Measurements from ENCODE around the gene SGCA.

Gene SGCA

DNA sequence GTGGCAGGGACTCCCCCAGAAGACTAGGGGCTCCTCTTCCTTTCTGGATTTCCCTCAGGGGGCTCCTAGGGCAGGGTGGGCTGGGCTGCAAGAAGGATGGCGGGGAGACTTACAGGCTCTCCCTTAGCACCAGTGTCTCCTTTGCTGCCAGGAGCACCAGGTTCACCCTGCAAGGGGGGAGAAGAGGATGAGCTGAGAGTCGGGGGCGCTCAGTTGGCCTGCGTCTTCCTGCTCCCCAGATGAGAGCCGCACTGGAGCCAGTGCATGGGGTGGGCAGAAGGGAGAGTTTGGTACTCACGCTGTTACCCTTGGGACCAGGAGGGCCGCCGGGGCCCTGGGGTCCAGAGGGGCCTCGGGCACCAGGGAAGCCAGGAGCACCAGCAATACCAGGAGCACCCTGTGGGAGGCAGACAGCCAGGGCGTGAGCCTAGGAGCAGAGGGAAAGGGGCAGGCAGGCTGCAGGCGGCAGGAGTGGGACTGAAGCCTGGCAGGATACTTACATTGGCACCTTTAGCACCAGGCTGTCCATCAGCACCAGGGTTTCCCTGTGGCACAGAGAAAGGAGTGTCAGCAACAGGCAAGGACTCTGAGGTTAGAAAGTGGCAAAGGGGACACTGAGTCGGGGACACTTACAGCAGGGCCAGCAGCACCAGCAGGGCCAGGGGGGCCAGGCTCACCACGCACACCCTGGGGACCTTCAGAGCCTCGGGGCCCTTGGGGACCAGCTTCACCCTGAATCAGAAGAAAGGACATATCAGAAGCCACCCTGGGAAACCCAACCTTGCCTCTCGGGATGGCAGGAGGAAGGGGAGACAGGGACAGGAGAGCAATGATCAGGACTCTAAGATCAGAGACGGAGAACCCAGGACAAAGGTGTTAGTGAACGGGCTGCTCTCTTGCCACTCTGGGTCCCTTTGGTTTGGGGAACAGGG, 29.4 kb downstream of the SGCA start:
- Histone ChIP-seq H4K5ac (ENCODE audit: low read length) (no peak overlapping the region), H2BK120ac (ENCODE audit: low read depth, low read length) (no peak overlapping the region), H3K23ac (ENCODE audit: low read length) (no peak overlapping the region), H3K27ac (ENCODE audit: low read depth, low read length) (no peak overlapping the region), H3K9ac (ENCODE audit: low read length) (no peak overlapping the region), H3K4me1 (ENCODE audit: control insufficient read depth, low read depth, low read length) (no peaks in the 10 kb centered on the region), H3K79me1 (ENCODE audit: low read length) (no peaks in the 10 kb centered on the region), H2AK5ac (ENCODE audit: low read length) (no peak overlapping the region), H3K36me3 (ENCODE audit: control insufficient read depth, insufficient read depth, low read length) (no peaks in the 10 kb centered on the region), H2BK5ac (ENCODE audit: low read length) (no peak overlapping the region), H3K79me2 (ENCODE audit: control insufficient read depth, insufficient read depth, low read length) (no peaks in the 10 kb centered on the region), H3K56ac (ENCODE audit: low read length) (no peak overlapping the region), H3K4me3 (ENCODE audit: low read length) (no peak overlapping the region), H4K8ac (ENCODE audit: low read depth, low read length) (no peak overlapping the region), H3K4me2 (ENCODE audit: low read length) (no peak overlapping the region), H3K4ac (ENCODE audit: low read depth, low read length) (no peak overlapping the region), H3K18ac (ENCODE audit: low read length) (no peak overlapping the region), H3K27me3 (ENCODE audit: insufficient read depth, low read length, poor library complexity) (no peaks in the 10 kb centered on the region), H2BK15ac (replicated peaks; ENCODE audit: low read depth) (no peak overlapping the region)
- DNase-seq, result no peak
- WGBS (ENCODE audit: extremely low coverage, insufficient coverage, low lambda C conversion rate), result no CpG with 5 or more reads among the region's 17 CpGs

DNA sequence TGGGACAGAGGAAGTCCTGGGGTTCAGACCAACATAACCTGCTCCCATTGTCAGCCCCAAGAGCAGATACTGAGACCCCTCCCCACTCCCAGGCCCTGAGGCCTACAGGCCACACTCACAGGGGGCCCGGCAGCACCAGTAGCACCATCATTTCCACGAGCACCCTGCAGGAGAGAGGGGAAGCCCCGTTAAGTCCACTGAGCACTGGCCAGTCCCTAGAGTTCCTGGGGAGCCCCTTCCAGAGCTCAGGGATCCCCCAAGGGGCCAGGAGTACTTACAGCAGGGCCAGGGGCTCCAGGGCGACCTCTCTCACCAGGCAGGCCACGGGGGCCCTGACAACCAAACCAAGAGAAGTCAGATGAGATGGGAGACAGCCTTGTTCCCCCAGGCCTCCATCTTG, 30.2 kb downstream of the SGCA start:
- no peaks in the 10 kb centered on the region for H3K79me2 ChIP-seq (ENCODE audit: control insufficient read depth, insufficient read depth, low read length)
- DNase-seq, result no peak
- H3K27ac ChIP-seq (ENCODE audit: low read depth, low read length), result no peak overlapping the region
- H3K4me1 ChIP-seq (ENCODE audit: control insufficient read depth, low read depth, low read length), result no peaks in the 10 kb centered on the region
- H2AK5ac ChIP-seq (ENCODE audit: low read length), result no peak overlapping the region
- no peak overlapping the region for H3K9ac ChIP-seq (ENCODE audit: low read length)
- H3K4ac ChIP-seq (ENCODE audit: low read depth, low read length), result no peak overlapping the region
- H3K23ac ChIP-seq (ENCODE audit: low read length), result no peak overlapping the region
- no peak overlapping the region for H3K4me3 ChIP-seq (ENCODE audit: low read length)
- H4K8ac ChIP-seq (ENCODE audit: low read depth, low read length), result no peak overlapping the region
- no peak overlapping the region for H2BK120ac ChIP-seq (ENCODE audit: low read depth, low read length)
- no peaks in the 10 kb centered on the region for H3K36me3 ChIP-seq (ENCODE audit: control insufficient read depth, insufficient read depth, low read length)
- no peak overlapping the region for H2BK15ac ChIP-seq (replicated peaks; ENCODE audit: low read depth)
- H3K4me2 ChIP-seq (ENCODE audit: low read length), result no peak overlapping the region
- no peak overlapping the region for H4K5ac ChIP-seq (ENCODE audit: low read length)
- WGBS (ENCODE audit: extremely low coverage, insufficient coverage, low lambda C conversion rate), result no CpG with 5 or more reads among the region's 5 CpGs
- no peak overlapping the region for H3K56ac ChIP-seq (ENCODE audit: low read length)
- no peaks in the 10 kb centered on the region for H3K27me3 ChIP-seq (ENCODE audit: insufficient read depth, low read length, poor library complexity)
- H3K18ac ChIP-seq (ENCODE audit: low read length), result no peak overlapping the region
- no peak overlapping the region for H2BK5ac ChIP-seq (ENCODE audit: low read length)
- no peaks in the 10 kb centered on the region for H3K79me1 ChIP-seq (ENCODE audit: low read length)

DNA sequence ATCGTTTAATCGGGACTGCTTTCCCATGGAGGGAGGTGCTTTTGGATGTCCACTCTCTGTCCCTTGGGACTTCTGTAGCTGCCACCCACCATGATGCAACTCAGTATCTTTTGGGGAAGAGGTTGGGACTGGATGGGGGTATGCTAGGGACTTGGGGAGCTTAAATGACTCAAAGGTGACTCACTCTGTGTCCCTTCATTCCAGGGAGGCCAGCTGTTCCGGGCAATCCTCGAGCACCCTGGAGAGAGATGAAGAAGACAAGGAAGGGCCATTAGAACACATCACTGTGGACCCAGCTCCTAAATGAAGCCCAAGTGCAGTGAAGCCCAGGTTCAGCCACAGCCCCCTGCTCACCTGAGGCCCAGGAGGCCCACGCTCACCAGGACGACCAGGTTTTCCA, 31.0 kb downstream of the SGCA start:
- H2BK15ac ChIP-seq (replicated peaks; ENCODE audit: low read depth), result no peak overlapping the region
- no peak for DNase-seq
- H3K27ac ChIP-seq (ENCODE audit: low read depth, low read length), result no peak overlapping the region
- H3K4me3 ChIP-seq (ENCODE audit: low read length), result no peak overlapping the region
- H2BK120ac ChIP-seq (ENCODE audit: low read depth, low read length), result no peak overlapping the region
- no peak overlapping the region for H3K9ac ChIP-seq (ENCODE audit: low read length)
- no peak overlapping the region for H2BK5ac ChIP-seq (ENCODE audit: low read length)
- peaks cover under 1% of the 10 kb centered on the region for H3K27me3 ChIP-seq (ENCODE audit: insufficient read depth, low read length, poor library complexity)
- WGBS (ENCODE audit: extremely low coverage, insufficient coverage, low lambda C conversion rate), result no CpG with 5 or more reads among the region's 6 CpGs
- no peaks in the 10 kb centered on the region for H3K79me2 ChIP-seq (ENCODE audit: control insufficient read depth, insufficient read depth, low read length)
- no peaks in the 10 kb centered on the region for H3K79me1 ChIP-seq (ENCODE audit: low read length)
- no peak overlapping the region for H3K18ac ChIP-seq (ENCODE audit: low read length)
- H4K5ac ChIP-seq (ENCODE audit: low read length), result no peak overlapping the region
- H3K4ac ChIP-seq (ENCODE audit: low read depth, low read length), result no peak overlapping the region
- H3K23ac ChIP-seq (ENCODE audit: low read length), result no peak overlapping the region
- H4K8ac ChIP-seq (ENCODE audit: low read depth, low read length), result no peak overlapping the region
- peak overlapping the region; percentile 34 for H3K56ac ChIP-seq (ENCODE audit: low read length)
- H3K4me1 ChIP-seq (ENCODE audit: control insufficient read depth, low read depth, low read length), result no peaks in the 10 kb centered on the region
- no peaks in the 10 kb centered on the region for H3K36me3 ChIP-seq (ENCODE audit: control insufficient read depth, insufficient read depth, low read length)
- no peak overlapping the region for H2AK5ac ChIP-seq (ENCODE audit: low read length)
- no peak overlapping the region for H3K4me2 ChIP-seq (ENCODE audit: low read length)

DNA sequence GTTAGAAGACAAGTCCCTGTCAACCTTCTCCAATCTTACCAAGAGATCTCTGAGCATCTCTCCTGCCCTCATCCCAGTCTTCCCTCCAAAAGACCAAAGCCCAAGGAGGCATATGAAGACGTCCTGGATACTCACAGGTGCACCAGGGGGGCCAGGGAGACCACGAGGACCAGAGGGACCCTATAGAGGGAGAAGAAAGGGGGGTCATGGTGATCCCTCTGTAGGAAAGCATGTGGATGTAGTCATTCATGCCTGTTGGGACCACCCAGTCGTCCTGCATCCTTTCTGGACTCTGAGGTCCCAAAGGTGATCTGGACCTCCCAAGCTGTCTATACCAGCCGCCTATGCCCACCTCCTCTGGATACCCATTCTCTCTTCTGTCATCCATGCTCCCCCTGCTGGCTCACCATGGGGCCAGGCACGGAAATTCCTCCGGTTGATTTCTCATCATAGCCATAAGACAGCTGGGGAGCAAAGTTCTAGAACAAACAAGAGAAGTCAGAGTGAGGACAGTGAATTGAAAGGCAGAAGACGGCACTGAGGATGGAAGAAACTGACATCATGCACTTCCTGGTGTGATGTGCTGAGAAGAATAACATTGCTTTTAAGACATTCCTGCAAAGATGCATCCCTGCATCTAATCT, 32.3 kb downstream of the SGCA start:
- no peak overlapping the region for H3K56ac ChIP-seq (ENCODE audit: low read length)
- no peaks in the 10 kb centered on the region for H3K36me3 ChIP-seq (ENCODE audit: control insufficient read depth, insufficient read depth, low read length)
- peak; percentile 62 for DNase-seq
- H2AK5ac ChIP-seq (ENCODE audit: low read length), result no peak overlapping the region
- H3K79me2 ChIP-seq (ENCODE audit: control insufficient read depth, insufficient read depth, low read length), result no peaks in the 10 kb centered on the region
- no peak overlapping the region for H3K4me3 ChIP-seq (ENCODE audit: low read length)
- no peak overlapping the region for H2BK15ac ChIP-seq (replicated peaks; ENCODE audit: low read depth)
- no peak overlapping the region for H4K8ac ChIP-seq (ENCODE audit: low read depth, low read length)
- H3K4me1 ChIP-seq (ENCODE audit: control insufficient read depth, low read depth, low read length), result no peaks in the 10 kb centered on the region
- no peak overlapping the region for H3K27ac ChIP-seq (ENCODE audit: low read depth, low read length)
- H3K4ac ChIP-seq (ENCODE audit: low read depth, low read length), result no peak overlapping the region
- no peak overlapping the region for H4K5ac ChIP-seq (ENCODE audit: low read length)
- H2BK120ac ChIP-seq (ENCODE audit: low read depth, low read length), result no peak overlapping the region
- H2BK5ac ChIP-seq (ENCODE audit: low read length), result no peak overlapping the region
- no peak overlapping the region for H3K18ac ChIP-seq (ENCODE audit: low read length)
- no peak overlapping the region for H3K23ac ChIP-seq (ENCODE audit: low read length)
- no CpG with 5 or more reads among the region's 7 CpGs for WGBS (ENCODE audit: extremely low coverage, insufficient coverage, low lambda C conversion rate)
- H3K9ac ChIP-seq (ENCODE audit: low read length), result no peak overlapping the region
- peaks cover 3% of the 10 kb centered on the region for H3K27me3 ChIP-seq (ENCODE audit: insufficient read depth, low read length, poor library complexity)
- no peaks in the 10 kb centered on the region for H3K79me1 ChIP-seq (ENCODE audit: low read length)
- no peak overlapping the region for H3K4me2 ChIP-seq (ENCODE audit: low read length)

DNA sequence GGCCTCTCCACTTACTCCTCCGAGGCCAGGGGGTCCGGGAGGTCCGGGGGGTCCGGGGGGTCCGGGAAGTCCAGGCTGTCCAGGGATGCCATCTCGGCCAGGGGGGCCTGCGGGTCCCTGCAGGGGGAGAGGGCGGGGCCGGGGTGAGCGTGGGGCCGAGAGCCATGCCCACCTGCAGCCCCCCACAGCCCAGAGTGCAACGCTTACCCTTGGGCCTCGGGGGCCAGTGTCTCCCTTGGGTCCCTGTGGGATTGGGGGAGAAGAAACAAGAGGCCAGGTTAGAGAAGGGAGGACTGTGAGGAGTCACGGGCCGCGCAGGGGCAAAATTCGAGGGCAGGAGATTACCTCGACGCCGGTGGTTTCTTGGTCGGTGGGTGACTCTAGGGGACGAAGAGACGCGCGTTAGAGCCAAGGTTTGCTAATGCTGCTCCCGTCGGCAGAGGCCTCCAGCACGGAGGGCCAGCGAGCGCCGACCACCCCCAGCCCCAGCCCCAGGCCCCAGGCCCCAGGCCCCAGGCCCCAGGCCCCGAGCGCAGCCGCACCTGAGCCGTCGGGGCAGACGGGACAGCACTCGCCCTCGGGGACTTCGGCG, 33.5 kb downstream of the SGCA start:
- Histone ChIP-seq H3K4me3 (ENCODE audit: low read length) (no peak overlapping the region), H3K4me1 (ENCODE audit: control insufficient read depth, low read depth, low read length) (no peaks in the 10 kb centered on the region), H3K9ac (ENCODE audit: low read length) (peak overlapping the region; percentile 35), H2AK5ac (ENCODE audit: low read length) (no peak overlapping the region), H2BK5ac (ENCODE audit: low read length) (no peak overlapping the region), H4K8ac (ENCODE audit: low read depth, low read length) (no peak overlapping the region), H3K4ac (ENCODE audit: low read depth, low read length) (no peak overlapping the region), H3K36me3 (ENCODE audit: control insufficient read depth, insufficient read depth, low read length) (no peaks in the 10 kb centered on the region), H2BK15ac (replicated peaks; ENCODE audit: low read depth) (no peak overlapping the region), H3K79me2 (ENCODE audit: control insufficient read depth, insufficient read depth, low read length) (no peaks in the 10 kb centered on the region), H3K56ac (ENCODE audit: low read length) (peak overlapping the region; percentile 61), H4K5ac (ENCODE audit: low read length) (no peak overlapping the region), H3K4me2 (ENCODE audit: low read length) (peak overlapping the region; percentile 19), H3K79me1 (ENCODE audit: low read length) (no peaks in the 10 kb centered on the region), H3K23ac (ENCODE audit: low read length) (no peak overlapping the region), H3K18ac (ENCODE audit: low read length) (no peak overlapping the region), H2BK120ac (ENCODE audit: low read depth, low read length) (no peak overlapping the region), H3K27me3 (ENCODE audit: insufficient read depth, low read length, poor library complexity) (peaks cover 3% of the 10 kb centered on the region), H3K27ac (ENCODE audit: low read depth, low read length) (no peak overlapping the region)
- WGBS (ENCODE audit: extremely low coverage, insufficient coverage, low lambda C conversion rate), result no CpG with 5 or more reads among the region's 41 CpGs
- DNase-seq, result no peak
